Activated CD8-positive, alpha-beta T cell treated with anti-CD3 and anti-CD28 coated beads for 36 hours (primary cell): ENCODE measurements around the gene CACNB2. TPM values are rescaled to one million over a fixed set of nuclear protein-coding genes. Genes with fewer than 3 reads are reported as not detected.

Source experiments
- ATAC-seq: fragments of 200-7000 bp; cut with Tn5 transposase; one replicate; pipeline ENCODE4 v1.10.0; 2021; ENCODE audit warnings: mild to moderate bottlenecking, moderate library complexity
- CTCF ChIA-PET: fragments of 350-600 bp; sonication (Branson Sonifier 250); formaldehyde crosslinking; loops from one replicate; lab custom pipeline; 2021; ENCODE audit warnings: antibody characterized with exemption; lab: Charles Lee
- POLR2A ChIA-PET: fragments of 350-600 bp; sonication (Branson Sonifier 250); formaldehyde crosslinking; loops from one replicate; lab custom pipeline; 2021; ENCODE audit warnings: antibody characterized with exemption; lab: Charles Lee
- DNase-seq: peaks from one replicate; pipeline ENCODE4 v3.0.0-alpha.2; 2020
- H3K27ac Mint-ChIP-seq: one replicate; pipeline ENCODE4 v1.8.0; 2021; ENCODE audit warnings: mild to moderate bottlenecking, mixed read lengths
- H3K27me3 Mint-ChIP-seq: one replicate; pipeline ENCODE4 v1.8.0; 2021; ENCODE audit warnings: mixed read lengths
- H3K36me3 Mint-ChIP-seq: one replicate; pipeline ENCODE4 v1.8.0; 2021; ENCODE audit warnings: low read depth, mixed read lengths
- H3K4me1 Mint-ChIP-seq: one replicate; pipeline ENCODE4 v1.8.0; 2021; ENCODE audit warnings: low read depth, mixed read lengths
- H3K4me3 Mint-ChIP-seq: one replicate; pipeline ENCODE4 v1.8.0; 2021; ENCODE audit warnings: mild to moderate bottlenecking, moderate library complexity, mixed read lengths
- H3K9me3 Mint-ChIP-seq: one replicate; pipeline ENCODE4 v1.8.0; 2021; ENCODE audit warnings: mixed read lengths
- CTCF ChIP-seq: fragments of 200-600 bp; IDR thresholded peaks from one replicate; pipeline ENCODE4 v1.8.0; 2022; ENCODE audit warnings: antibody characterized with exemption, mild to moderate bottlenecking
- intact Hi-C: fragments of 100-400 bp; cut with micrococcal nuclease; formaldehyde crosslinking; loops from one replicate; pipeline ENCODE4 v1.10.0; 2022
- total RNA-seq, 2 experiments: library from RNA; stranded (reverse); gene quantifications; one replicate each; pipeline ENCODE4 v1.2.3, GENCODE V29; 2021

The CACNB2 gene
- total RNA-seq, 2 experiments from 2014 or later: not detected

- Mint-ChIP-seq H3K27me3 (peaks cover 4% of the 10 kb centered on the region), H3K9me3 (no peaks in the 10 kb centered on the region), H3K4me3 (no peak overlapping the region), H3K36me3 (no peaks in the 10 kb centered on the region), H3K27ac (no peak overlapping the region), H3K4me1 (no peaks in the 10 kb centered on the region)
- CTCF ChIA-PET: interaction anchor here (0.9 kb wide), 1 partner anchor 65 kb away, joined by 3 read pairs; no protein-coding TSS in a partner anchor
- DNase-seq (no peak), ATAC-seq (no peak)
- POLR2A ChIA-PET: no interaction called here
- intact Hi-C loops: no loop called here
- no peak for TF ChIP-seq CTCF
These were observed 111.9 kb downstream of the CACNB2 start for GRCh38 chr10:18252086-18252485.

DNA sequence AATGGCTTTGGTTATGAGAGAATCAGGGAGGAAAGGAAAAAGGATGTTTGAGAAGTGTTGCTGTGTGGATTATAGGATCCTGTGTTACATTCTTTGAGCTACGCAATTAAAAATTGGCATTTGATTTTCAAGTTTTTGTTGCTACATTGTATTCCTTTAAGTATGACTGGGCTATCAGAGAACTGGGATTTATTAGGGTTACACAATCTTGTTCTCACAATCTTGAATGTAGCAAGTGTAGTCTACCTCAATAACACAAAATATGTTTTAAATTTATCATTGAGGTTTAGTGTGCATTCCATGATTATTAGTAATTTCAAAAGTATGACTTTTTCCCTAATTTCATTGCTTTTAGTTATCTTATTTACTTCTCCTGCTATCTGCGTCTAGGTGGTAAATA, 113.9 kb downstream of the CACNB2 start:
- DNase-seq: no peak
- POLR2A ChIA-PET: no interaction called here
- Mint-ChIP-seq H3K4me1 (no peaks in the 10 kb centered on the region), H3K36me3 (no peaks in the 10 kb centered on the region), H3K9me3 (no peaks in the 10 kb centered on the region), H3K4me3 (no peak overlapping the region), H3K27me3 (peaks cover 4% of the 10 kb centered on the region), H3K27ac (no peak overlapping the region)
- CTCF ChIA-PET: no interaction called here
- TF ChIP-seq CTCF: no peak
- intact Hi-C loops: no loop called here
- ATAC-seq: no peak

GRCh38 chr10:18254692-18255091, 114.5 kb downstream of the CACNB2 start:
- no peak for TF ChIP-seq CTCF
- peaks cover 4% of the 10 kb centered on the region for H3K27me3 Mint-ChIP-seq
- DNase-seq (no peak), ATAC-seq (no peak)
- no peaks in the 10 kb centered on the region for H3K9me3 Mint-ChIP-seq
- no peaks in the 10 kb centered on the region for H3K36me3 Mint-ChIP-seq
- no peak overlapping the region for H3K4me3 Mint-ChIP-seq
- no peaks in the 10 kb centered on the region for H3K4me1 Mint-ChIP-seq
- CTCF ChIA-PET: no interaction called here
- POLR2A ChIA-PET: no interaction called here
- H3K27ac Mint-ChIP-seq: no peak overlapping the region
- intact Hi-C loops: no loop called here

- TF ChIP-seq CTCF: no peak
- Mint-ChIP-seq H3K27me3 (peaks cover 2% of the 10 kb centered on the region), H3K36me3 (no peaks in the 10 kb centered on the region), H3K4me1 (no peaks in the 10 kb centered on the region), H3K27ac (no peak overlapping the region), H3K4me3 (no peak overlapping the region), H3K9me3 (no peaks in the 10 kb centered on the region)
- intact Hi-C loops: no loop called here
- no peak for ATAC-seq
- no peak for DNase-seq
- CTCF ChIA-PET: interaction anchor here (1.8 kb wide), 1 partner anchor 43 kb away, joined by 3 read pairs; no protein-coding TSS in a partner anchor
- POLR2A ChIA-PET: no interaction called here
These were observed 120.2 kb downstream of the CACNB2 start for GRCh38 chr10:18260310-18260922.

GRCh38 chr10:18261063-18261610, 120.9 kb downstream of the CACNB2 start:
- Mint-ChIP-seq H3K9me3 (no peaks in the 10 kb centered on the region), H3K27ac (no peak overlapping the region), H3K36me3 (no peaks in the 10 kb centered on the region), H3K4me3 (no peak overlapping the region), H3K27me3 (peaks cover 2% of the 10 kb centered on the region), H3K4me1 (no peaks in the 10 kb centered on the region)
- intact Hi-C loops: no loop called here
- ChIA-PET CTCF (interaction anchor here (0.7 to 1.8 kb wide), 2 partner anchors 44 to 726 kb away, joined by 3 read pairs; no protein-coding TSS in a partner anchor), POLR2A (no interaction called here)
- DNase-seq: no peak
- no peak for ATAC-seq
- TF ChIP-seq CTCF: no peak
